ENCODE data around the gene TRABD. TPM values are rescaled to one million over a fixed set of nuclear protein-coding genes. Genes with fewer than 3 reads are reported as not detected.

Gene TRABD
- total RNA-seq, 4 donors from 2014 or later = 21.4 to 30.3 (median 24.5) TPM

GRCh38 chr22:50210378-50211139 lies 24.8 kb downstream of the TRABD start:
- peaks cover 0 to 53% of the 10 kb centered on the region in 2 donors for H3K36me3 ChIP-seq
- H3K4me3 ChIP-seq = no peak overlapping the region
- no peak overlapping the region for H3K27ac ChIP-seq
- intact Hi-C loops (cut with DNase I; ENCODE audit: low total_unique reads) = loop anchor here (5.0 kb wide), 1 partner anchor 42 kb away; the partner anchor contains the start of gene HDAC10
- TF ChIP-seq POLR2A (IDR thresholded peaks at IDR 0.05) = no peak
- TF ChIP-seq CTCF (IDR thresholded peaks at IDR 0.05 in 4 of 5, conservative IDR thresholded peaks at IDR 0.05 in 1 of 5) = no peak
- no peak for DNase-seq
- H3K9me3 ChIP-seq = no peaks in the 10 kb centered on the region
- ATAC-seq = no peak
- H3K4me1 ChIP-seq = peaks cover 14 to 19% of the 10 kb centered on the region in 2 donors
- in situ Hi-C loops (cut with MboI; ENCODE audit: low sequenced_read_pairs in 4 of 4) = no loop called here
- H3K27me3 ChIP-seq = no peaks in the 10 kb centered on the region

GRCh38 chr22:50211147-50211546 lies 25.4 kb downstream of the TRABD start:
- ATAC-seq (no peak), DNase-seq (no peak)
- in situ Hi-C loops (cut with MboI; ENCODE audit: low sequenced_read_pairs in 4 of 4) = no loop called here
- Histone ChIP-seq H3K4me3 (no peak overlapping the region), H3K9me3 (no peaks in the 10 kb centered on the region), H3K27ac (no peak overlapping the region), H3K36me3 (peaks cover 0 to 59% of the 10 kb centered on the region in 2 donors), H3K27me3 (no peaks in the 10 kb centered on the region), H3K4me1 (peaks cover 9 to 13% of the 10 kb centered on the region in 2 donors)
- no peak for TF ChIP-seq CTCF (IDR thresholded peaks at IDR 0.05 in 4 of 5, conservative IDR thresholded peaks at IDR 0.05 in 1 of 5)
- TF ChIP-seq POLR2A (IDR thresholded peaks at IDR 0.05) = no peak
- intact Hi-C loops (cut with DNase I; ENCODE audit: low total_unique reads) = loop anchor here (5.0 kb wide), 1 partner anchor 41 kb away; the partner anchor contains the start of gene HDAC10

- DNase-seq (no peak), ATAC-seq (no peak)
- no peak overlapping the region for H3K4me3 ChIP-seq
- in situ Hi-C loops (cut with MboI; ENCODE audit: low sequenced_read_pairs in 4 of 4) = no loop called here
- H3K27me3 ChIP-seq = no peaks in the 10 kb centered on the region
- no peak overlapping the region for H3K27ac ChIP-seq
- intact Hi-C loops (cut with DNase I; ENCODE audit: low total_unique reads) = loop anchor here (5.0 kb wide), 1 partner anchor 39 kb away; the partner anchor contains the start of gene HDAC10
- peaks cover 0 to 75% of the 10 kb centered on the region in 2 donors for H3K36me3 ChIP-seq
- H3K9me3 ChIP-seq = no peaks in the 10 kb centered on the region
- H3K4me1 ChIP-seq = no peaks in the 10 kb centered on the region
- TF ChIP-seq POLR2A (IDR thresholded peaks at IDR 0.05) (no peak), CTCF (IDR thresholded peaks at IDR 0.05 in 4 of 5, conservative IDR thresholded peaks at IDR 0.05 in 1 of 5) (no peak)
Measured at GRCh38 chr22:50213263-50213662, 27.6 kb downstream of the TRABD start.

- Histone ChIP-seq H3K4me3 (no peak overlapping the region), H3K4me1 (no peaks in the 10 kb centered on the region), H3K27me3 (no peaks in the 10 kb centered on the region), H3K36me3 (peaks cover 0 to 82% of the 10 kb centered on the region in 2 donors), H3K27ac (peak overlapping the region in 1 of 4 donors; percentile 48), H3K9me3 (no peaks in the 10 kb centered on the region)
- ATAC-seq (no peak), DNase-seq (no peak)
- intact Hi-C loops (cut with DNase I; ENCODE audit: low total_unique reads) = no loop called here
- in situ Hi-C loops (cut with MboI; ENCODE audit: low sequenced_read_pairs in 4 of 4) = no loop called here
- TF ChIP-seq CTCF (IDR thresholded peaks at IDR 0.05 in 4 of 5, conservative IDR thresholded peaks at IDR 0.05 in 1 of 5) (no peak), POLR2A (IDR thresholded peaks at IDR 0.05) (no peak)
Measured at GRCh38 chr22:50215297-50216054, 29.8 kb downstream of the TRABD start.

Measured in gastrocnemius medialis (tissue), 4 donors.